BE2C (cell line): ENCODE measurements around the gene CCHCR1. TPM values are rescaled to one million over a fixed set of nuclear protein-coding genes. Genes with fewer than 3 reads are reported as not detected.
"Not testable (repeated sequence)": the region's sequence is repeated elsewhere in the genome, so short reads cannot be mapped to it uniquely, and the experiment has no call there.

Experiments used
- DNase-seq: peaks from one replicate; pipeline ENCODE4 v3.0.0-alpha.2; 2020
- H3K27me3 ChIP-seq: fragments of 250-450 bp; sonication (Bioruptor Pico); 2 replicates; pipeline ENCODE4 v1.5.1; 2020; ENCODE audit warnings: mild to moderate bottlenecking
- H3K36me3 ChIP-seq: fragments of 250-450 bp; sonication (Bioruptor Pico); 2 replicates; pipeline ENCODE4 v1.5.1; 2020; ENCODE audit warnings: mild to moderate bottlenecking
- H3K4me1 ChIP-seq: fragments of 250-450 bp; sonication (Bioruptor Pico); 2 replicates; pipeline ENCODE4 v1.5.1; 2020
- H3K4me3 ChIP-seq: 2 replicates; pipeline ENCODE4 v1.5.1; 2011; ENCODE audit warnings: low read depth, low read length
- H3K9me3 ChIP-seq: fragments of 250-450 bp; sonication (Bioruptor Pico); 2 replicates; pipeline ENCODE4 v1.5.1; 2020
- CTCF ChIP-seq: IDR thresholded peaks from 2 replicates; pipeline ENCODE4 v1.5.1; 2012; ENCODE audit warnings: mild to moderate bottlenecking, low read depth, low read length
- polyA plus RNA-seq: library from polyadenylated mRNA; unstranded; fragments of >200 nt; gene quantifications from one replicate; pipeline ENCODE4 v1.2.1, GENCODE V29; 2012; ENCODE audit warnings: low read depth, missing spikeins; ENCODE audit not compliant: insufficient read length, insufficient read depth

CCHCR1 gene
- polyA plus RNA-seq, result 14.9 TPM

- Histone ChIP-seq H3K36me3 (peaks cover 6% of the 10 kb centered on the region), H3K4me1 (peaks cover 2% of the 10 kb centered on the region; the same call in 1 of the 2 replicates), H3K4me3 (peak within 1 kb of the TSS; percentile 86), H3K27me3 (no peaks in the 10 kb centered on the region), H3K9me3 (no peaks in the 10 kb centered on the region)
- TF ChIP-seq CTCF, result no peak
- no peak for DNase-seq
Measured at GRCh38 chr6:31157513-31158139, at the start of gene CCHCR1. CCHCR1 (minus strand) TSS chr6:31157802; CDS start chr6:31157600, 202 bp downstream.

- TF ChIP-seq CTCF, result no peak
- no peak for DNase-seq
- Histone ChIP-seq H3K9me3 (no peaks in the 10 kb centered on the region), H3K4me3 (no peak overlapping the region), H3K36me3 (no peaks in the 10 kb centered on the region), H3K27me3 (no peaks in the 10 kb centered on the region), H3K4me1 (no peaks in the 10 kb centered on the region)
Measured at GRCh38 chr6:31205638-31206037, 48.0 kb upstream of the CCHCR1 start.

GRCh38 chr6:31204751-31205145 lies 47.1 kb upstream of the CCHCR1 start:
- Histone ChIP-seq H3K9me3 (no peaks in the 10 kb centered on the region), H3K4me1 (no peaks in the 10 kb centered on the region), H3K27me3 (no peaks in the 10 kb centered on the region), H3K36me3 (no peaks in the 10 kb centered on the region), H3K4me3 (no peak overlapping the region)
- no peak for DNase-seq
- TF ChIP-seq CTCF, result no peak

- no peaks in the 10 kb centered on the region for H3K4me1 ChIP-seq
- no peaks in the 10 kb centered on the region for H3K9me3 ChIP-seq
- H3K27me3 ChIP-seq, result no peaks in the 10 kb centered on the region
- no peaks in the 10 kb centered on the region for H3K36me3 ChIP-seq
- no peak for TF ChIP-seq CTCF
- peak overlapping the region; percentile 36 for H3K4me3 ChIP-seq
- DNase-seq, result no peak
Measured at GRCh38 chr6:31203345-31203979, 45.9 kb upstream of the CCHCR1 start.

GRCh38 chr6:31202259-31203166 lies 44.9 kb upstream of the CCHCR1 start:
- Histone ChIP-seq H3K4me3 (no peak overlapping the region), H3K4me1 (no peaks in the 10 kb centered on the region), H3K36me3 (no peaks in the 10 kb centered on the region), H3K9me3 (no peaks in the 10 kb centered on the region), H3K27me3 (no peaks in the 10 kb centered on the region)
- DNase-seq, result no peak
- no peak for TF ChIP-seq CTCF

GRCh38 chr6:31199105-31199452 lies 41.5 kb upstream of the CCHCR1 start:
- H3K4me1 ChIP-seq, H3K36me3 ChIP-seq, H3K27me3 ChIP-seq, H3K9me3 ChIP-seq, DNase-seq, H3K4me3 ChIP-seq: not testable (repeated sequence)
